NB4 (cell line): ENCODE measurements around the gene PIP5K1B.

ENCODE experiments used
- DNase-seq: peaks from one replicate; pipeline ENCODE4 v3.0.0; 2010; ENCODE audit warnings: low read depth
- H3K4me3 ChIP-seq: one replicate; pipeline ENCODE4 v1.5.1; 2011; ENCODE audit warnings: mild to moderate bottlenecking, low read depth, low read length, moderate library complexity
- MYC ChIP-seq: IDR thresholded peaks from 2 replicates; pipeline ENCODE4 v1.6.1; 2011; ENCODE audit warnings: low read depth, low read length
- POLR2A ChIP-seq: IDR thresholded peaks from 2 replicates; pipeline ENCODE4 v1.6.1; 2011; ENCODE audit warnings: mild to moderate bottlenecking; ENCODE audit not compliant: insufficient read length; ENCODE audit errors: extremely low read depth
- TF ChIP-seq, protein P1 (sequence below): IDR thresholded peaks from 2 replicates; pipeline ENCODE4 v1.6.1; 2011; ENCODE audit warnings: low read depth, low read length
- TF ChIP-seq, protein P2 (sequence below): IDR thresholded peaks from one replicate; pipeline ENCODE4 v1.5.1; 2012; ENCODE audit warnings: low read depth, low read length

Gene PIP5K1B

GRCh38 chr9:68821911-68822310 is 116.9 kb downstream of the PIP5K1B start:
- no peak overlapping the region for H3K4me3 ChIP-seq
- TF ChIP-seq, protein P1, sequence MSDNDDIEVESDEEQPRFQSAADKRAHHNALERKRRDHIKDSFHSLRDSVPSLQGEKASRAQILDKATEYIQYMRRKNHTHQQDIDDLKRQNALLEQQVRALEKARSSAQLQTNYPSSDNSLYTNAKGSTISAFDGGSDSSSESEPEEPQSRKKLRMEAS: no peak
- TF ChIP-seq, protein P2, sequence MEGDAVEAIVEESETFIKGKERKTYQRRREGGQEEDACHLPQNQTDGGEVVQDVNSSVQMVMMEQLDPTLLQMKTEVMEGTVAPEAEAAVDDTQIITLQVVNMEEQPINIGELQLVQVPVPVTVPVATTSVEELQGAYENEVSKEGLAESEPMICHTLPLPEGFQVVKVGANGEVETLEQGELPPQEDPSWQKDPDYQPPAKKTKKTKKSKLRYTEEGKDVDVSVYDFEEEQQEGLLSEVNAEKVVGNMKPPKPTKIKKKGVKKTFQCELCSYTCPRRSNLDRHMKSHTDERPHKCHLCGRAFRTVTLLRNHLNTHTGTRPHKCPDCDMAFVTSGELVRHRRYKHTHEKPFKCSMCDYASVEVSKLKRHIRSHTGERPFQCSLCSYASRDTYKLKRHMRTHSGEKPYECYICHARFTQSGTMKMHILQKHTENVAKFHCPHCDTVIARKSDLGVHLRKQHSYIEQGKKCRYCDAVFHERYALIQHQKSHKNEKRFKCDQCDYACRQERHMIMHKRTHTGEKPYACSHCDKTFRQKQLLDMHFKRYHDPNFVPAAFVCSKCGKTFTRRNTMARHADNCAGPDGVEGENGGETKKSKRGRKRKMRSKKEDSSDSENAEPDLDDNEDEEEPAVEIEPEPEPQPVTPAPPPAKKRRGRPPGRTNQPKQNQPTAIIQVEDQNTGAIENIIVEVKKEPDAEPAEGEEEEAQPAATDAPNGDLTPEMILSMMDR: no peak
- no peak for TF ChIP-seq MYC
- no peak for TF ChIP-seq POLR2A
- DNase-seq: no peak

DNA sequence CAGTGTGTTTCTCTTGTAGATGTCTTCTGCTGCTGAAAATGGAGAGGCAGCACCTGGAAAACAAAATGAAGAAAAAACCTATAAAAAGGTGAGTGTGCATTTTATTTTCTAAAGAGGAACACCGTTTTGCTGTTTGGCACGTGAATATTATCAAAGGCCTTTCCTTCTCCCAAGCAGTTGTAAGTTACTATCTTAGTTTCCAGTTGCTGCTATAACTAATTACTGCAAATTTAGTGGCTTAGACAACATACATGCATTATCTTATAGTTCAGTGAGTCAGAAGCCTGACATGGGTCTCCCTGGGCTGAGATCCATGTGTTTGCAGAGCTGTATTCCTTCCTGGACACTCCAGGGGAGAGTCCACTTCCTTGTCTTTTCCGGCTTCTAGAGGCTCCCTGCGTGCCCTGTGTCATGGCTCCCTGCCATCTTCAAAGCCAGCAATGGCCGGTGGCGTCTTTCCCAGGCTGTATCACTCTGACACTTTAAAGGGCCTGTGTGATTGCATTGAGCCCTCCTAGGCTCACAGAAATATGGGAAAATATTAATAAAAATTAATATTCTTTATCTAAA is 117.6 kb downstream of the PIP5K1B start:
- DNase-seq: no peak
- H3K4me3 ChIP-seq: no peak overlapping the region
- TF ChIP-seq MYC: no peak
- TF ChIP-seq, protein P1: no peak
- TF ChIP-seq POLR2A: no peak
- TF ChIP-seq, protein P2: no peak

DNA sequence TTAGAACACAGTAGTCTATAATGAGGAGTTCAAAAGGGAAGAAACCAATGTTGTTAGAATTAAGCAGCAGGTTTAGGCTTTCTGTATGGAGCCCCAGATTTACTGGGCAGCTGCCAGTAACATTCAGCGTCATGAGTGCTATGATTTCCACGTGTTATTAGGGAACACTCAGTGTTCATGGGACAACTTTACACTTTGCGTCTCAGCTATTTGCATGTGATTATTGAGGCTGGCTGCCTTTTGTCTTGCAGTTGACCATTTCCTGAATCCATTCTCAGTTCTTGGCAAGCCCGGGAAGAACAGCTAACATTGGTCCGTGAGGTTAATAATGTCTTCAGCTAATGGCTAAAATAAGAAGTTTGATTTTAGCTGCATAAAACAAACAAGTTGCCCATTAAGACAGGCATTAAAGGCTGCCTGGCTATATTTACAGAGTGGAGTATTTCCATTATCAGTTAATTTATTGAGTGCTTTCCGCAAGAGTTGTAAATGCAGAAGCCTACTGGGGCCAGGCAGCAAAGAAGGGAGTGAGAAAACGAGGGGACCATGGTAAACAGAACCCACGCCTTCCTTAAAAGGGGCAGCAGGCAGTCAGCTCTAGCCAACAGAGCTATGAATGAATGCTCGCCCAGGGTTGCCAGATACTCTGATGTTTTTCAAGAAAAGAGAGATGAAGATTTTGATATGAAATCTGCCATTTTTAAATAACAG is 120.9 kb downstream of the PIP5K1B start:
- no peak for TF ChIP-seq POLR2A
- TF ChIP-seq, protein P2: no peak
- TF ChIP-seq, protein P1: no peak
- no peak for TF ChIP-seq MYC
- no peak overlapping the region for H3K4me3 ChIP-seq
- no peak for DNase-seq

DNA sequence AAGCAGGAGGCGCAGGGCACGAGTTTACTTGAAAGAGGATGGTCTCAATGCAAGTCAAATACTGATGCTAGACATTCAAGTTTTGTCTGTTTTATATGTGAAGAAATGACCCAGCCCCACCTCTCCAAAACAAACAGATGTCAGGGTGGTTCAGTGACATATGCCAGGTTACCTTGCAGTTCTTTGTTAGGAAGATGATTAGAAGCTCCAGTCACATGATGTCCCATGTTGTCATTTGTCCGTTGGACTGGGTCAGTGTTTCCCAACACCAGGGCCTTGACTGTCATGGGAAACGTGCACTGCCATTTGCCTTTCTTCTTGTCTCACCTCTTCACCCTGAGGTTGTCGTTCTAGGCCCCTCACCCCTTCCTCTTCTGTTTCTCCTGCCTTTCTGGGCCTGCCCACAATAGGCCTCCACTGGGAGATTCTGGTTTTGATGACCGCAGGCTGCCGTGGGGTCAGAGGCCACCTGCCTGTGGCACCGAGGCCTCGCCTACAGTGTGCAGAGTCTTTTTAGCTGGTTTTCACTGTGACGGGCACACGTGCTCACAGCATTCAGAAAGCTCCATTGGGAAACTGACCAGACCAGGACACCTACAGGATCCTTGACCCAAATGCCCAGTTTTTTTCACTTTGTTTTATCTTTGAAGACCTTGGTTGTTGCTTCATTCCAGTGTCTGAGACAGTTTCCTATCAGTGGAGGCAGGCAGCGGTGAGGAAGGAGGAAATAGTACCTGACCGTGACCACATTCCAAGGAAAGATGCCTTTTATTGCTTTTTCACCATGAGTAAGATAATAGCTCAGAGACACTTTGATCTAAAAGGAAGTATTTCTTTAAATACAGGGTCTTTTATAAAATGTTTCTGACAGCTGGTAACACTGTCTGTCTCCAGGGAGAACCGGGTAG is 123.1 kb downstream of the PIP5K1B start:
- no peak for DNase-seq
- TF ChIP-seq, protein P1: no peak
- TF ChIP-seq, protein P2: no peak
- TF ChIP-seq MYC: no peak
- TF ChIP-seq POLR2A: no peak

GRCh38 chr9:68832101-68832500 is 127.1 kb downstream of the PIP5K1B start:
- TF ChIP-seq, protein P1: no peak
- TF ChIP-seq, protein P2: no peak
- no peak for TF ChIP-seq POLR2A
- no peak for TF ChIP-seq MYC
- H3K4me3 ChIP-seq: no peak overlapping the region
- no peak for DNase-seq

More for the DNA sequence above, 123.1 kb downstream of the PIP5K1B start:
- H3K4me3 ChIP-seq: no peak overlapping the region
